Body of pancreas (tissue), 4 donors: Measurements from ENCODE around the gene NEDD4L.

Experiments
- CTCF ChIP-seq, 7 experiments: fragments of 450-650 bp in 4 of 7; fragments of 200-600 bp in 3 of 7; sonication (generic) in 3 of 7; IDR thresholded peaks; one replicate each; pipeline ENCODE4 v1.5.1; 2016 to 2019; ENCODE audit warnings: antibody characterized with exemption in 7 of 7
- POLR2A ChIP-seq, 3 donors: fragments of 450-650 bp; IDR thresholded peaks; one replicate each; pipeline ENCODE4 v1.6.1; 2016; ENCODE audit warnings: antibody characterized with exemption in 3 of 3, mild to moderate bottlenecking in 2 of 3

GRCh38 chr18:58117786-58118403, 73.9 kb downstream of the NEDD4L start:
- TF ChIP-seq CTCF (IDR thresholded peaks at IDR 0.05) (no peak), POLR2A (IDR thresholded peaks at IDR 0.05) (peak in 1 of 3 donors; percentile 27)
